Suprapubic skin (tissue), 4 donors: ENCODE results near the gene BHLHE41.

Source experiments
- EP300 ChIP-seq: sonication (generic); formaldehyde crosslinking; IDR thresholded peaks from one replicate; pipeline ENCODE4 v1.6.1; 2017; ENCODE audit warnings: antibody characterized with exemption
- POLR2A ChIP-seq, 2 donors: fragments of 450-650 bp; IDR thresholded peaks; one replicate each; pipeline ENCODE4 v1.6.1; 2017; ENCODE audit warnings: antibody characterized with exemption in 2 of 2, mild to moderate bottlenecking in 2 of 2, moderate library complexity in 2 of 2
- POLR2AphosphoS5 ChIP-seq, 3 donors: sonication (generic); formaldehyde crosslinking; IDR thresholded peaks; one replicate each; pipeline ENCODE4 v1.6.1; 2017; ENCODE audit warnings: antibody characterized with exemption in 3 of 3
- TF ChIP-seq, protein P1 (sequence below), 2 donors: fragments of 200-600 bp in 1 of 2; fragments of 450-650 bp in 1 of 2; sonication (generic) in 1 of 2; IDR thresholded peaks; one replicate each; pipeline ENCODE4 v1.5.1; 2016 to 2019; ENCODE audit warnings: antibody characterized with exemption in 2 of 2, mild to moderate bottlenecking in 1 of 2, moderate library complexity in 1 of 2

DNA sequence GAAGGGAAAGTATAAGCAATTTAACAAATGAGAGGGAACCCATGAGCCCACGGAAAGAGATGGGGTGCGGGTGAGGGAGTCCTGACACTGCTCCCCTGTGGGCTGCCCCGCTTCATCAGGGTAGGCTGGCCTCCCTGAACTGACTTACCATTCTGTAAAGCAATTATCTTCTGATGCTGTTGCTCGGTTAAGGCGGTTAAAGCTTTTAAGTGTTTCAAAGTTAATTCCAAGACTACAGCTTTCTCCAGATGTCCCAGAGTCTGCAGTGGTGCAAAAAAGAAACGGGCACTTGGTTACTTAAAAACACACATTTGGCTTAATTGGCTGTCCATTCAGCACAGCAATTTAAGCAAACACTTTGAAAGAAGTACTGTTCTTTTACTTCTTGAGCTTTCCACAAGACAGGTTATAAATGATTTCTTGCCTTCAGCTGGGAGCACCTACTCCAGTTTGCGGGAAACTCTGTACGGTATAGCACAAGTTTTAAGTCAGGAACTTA, 1.3 kb downstream of the BHLHE41 start:
- TF ChIP-seq, protein P1, sequence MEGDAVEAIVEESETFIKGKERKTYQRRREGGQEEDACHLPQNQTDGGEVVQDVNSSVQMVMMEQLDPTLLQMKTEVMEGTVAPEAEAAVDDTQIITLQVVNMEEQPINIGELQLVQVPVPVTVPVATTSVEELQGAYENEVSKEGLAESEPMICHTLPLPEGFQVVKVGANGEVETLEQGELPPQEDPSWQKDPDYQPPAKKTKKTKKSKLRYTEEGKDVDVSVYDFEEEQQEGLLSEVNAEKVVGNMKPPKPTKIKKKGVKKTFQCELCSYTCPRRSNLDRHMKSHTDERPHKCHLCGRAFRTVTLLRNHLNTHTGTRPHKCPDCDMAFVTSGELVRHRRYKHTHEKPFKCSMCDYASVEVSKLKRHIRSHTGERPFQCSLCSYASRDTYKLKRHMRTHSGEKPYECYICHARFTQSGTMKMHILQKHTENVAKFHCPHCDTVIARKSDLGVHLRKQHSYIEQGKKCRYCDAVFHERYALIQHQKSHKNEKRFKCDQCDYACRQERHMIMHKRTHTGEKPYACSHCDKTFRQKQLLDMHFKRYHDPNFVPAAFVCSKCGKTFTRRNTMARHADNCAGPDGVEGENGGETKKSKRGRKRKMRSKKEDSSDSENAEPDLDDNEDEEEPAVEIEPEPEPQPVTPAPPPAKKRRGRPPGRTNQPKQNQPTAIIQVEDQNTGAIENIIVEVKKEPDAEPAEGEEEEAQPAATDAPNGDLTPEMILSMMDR (IDR thresholded peaks at IDR 0.05) = no peak
- no peak for TF ChIP-seq POLR2AphosphoS5 (IDR thresholded peaks at IDR 0.05)
- no peak for TF ChIP-seq EP300
- TF ChIP-seq POLR2A (IDR thresholded peaks at IDR 0.05) = no peak
